Measurements from ENCODE around the gene FREY1. TPM values are rescaled to one million over a fixed set of nuclear protein-coding genes. Genes with fewer than 3 reads are reported as not detected.

Gene FREY1
- total and polyA plus RNA-seq, 5 donors from 2014 or later, result 1.8 TPM; not detected in 4

DNA sequence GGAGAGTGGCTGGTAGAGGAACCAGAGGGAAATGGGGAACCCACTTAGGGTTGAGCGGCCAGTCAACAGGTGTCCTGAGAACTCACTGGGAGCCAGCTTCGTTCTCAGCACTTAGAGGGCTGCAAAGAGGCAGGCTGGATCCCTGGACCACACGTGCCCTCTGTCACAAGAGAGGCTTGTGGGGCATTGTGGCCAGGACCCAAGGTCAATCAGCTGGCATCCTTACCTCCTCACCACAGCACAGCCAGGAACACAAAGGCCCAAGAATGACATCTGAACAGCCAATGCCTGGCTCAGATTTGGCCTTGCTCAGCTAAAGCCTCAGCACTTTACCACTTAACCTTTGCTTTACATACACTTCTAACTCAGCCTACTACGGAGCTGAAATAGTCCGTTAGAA, 14.2 kb downstream of the FREY1 start:
- H3K27me3 ChIP-seq (ENCODE audit: control insufficient read depth, insufficient read depth, low read length), result peaks cover 4% of the 10 kb centered on the region
- no peaks in the 10 kb centered on the region for H3K9me3 ChIP-seq (ENCODE audit: control insufficient read depth in 2 of 2, low read length in 2 of 2)
- H3K4me1 ChIP-seq (ENCODE audit: control insufficient read depth, insufficient read depth, low read length, poor library complexity, severe bottlenecking), result no peaks in the 10 kb centered on the region
- DNase-seq, result no peak
- H3K4me1 Mint-ChIP-seq, result peaks cover 0 to 4% (median 0%) of the 10 kb centered on the region in 4 donors
- no peaks in the 10 kb centered on the region for H3K36me3 ChIP-seq (ENCODE audit: control insufficient read depth, insufficient read depth, low read length)
- ATAC-seq (ENCODE audit: low read depth in 2 of 2), result no peak
- no peak overlapping the region for H3K4me3 Mint-ChIP-seq
- H3K9me3 Mint-ChIP-seq, result peaks cover 0 to 6% (median 0%) of the 10 kb centered on the region in 7 donors
- H3K4me3 ChIP-seq (ENCODE audit: low read depth, low read length), result no peak overlapping the region
- H3K27ac ChIP-seq (ENCODE audit: insufficient read depth, low read length, poor library complexity, severe bottlenecking), result no peak overlapping the region
- peaks cover 6% of the 10 kb centered on the region for H3K36me3 Mint-ChIP-seq
- no peak overlapping the region for H3K27ac Mint-ChIP-seq
- H3K27me3 Mint-ChIP-seq, result peaks cover 46% of the 10 kb centered on the region

DNA sequence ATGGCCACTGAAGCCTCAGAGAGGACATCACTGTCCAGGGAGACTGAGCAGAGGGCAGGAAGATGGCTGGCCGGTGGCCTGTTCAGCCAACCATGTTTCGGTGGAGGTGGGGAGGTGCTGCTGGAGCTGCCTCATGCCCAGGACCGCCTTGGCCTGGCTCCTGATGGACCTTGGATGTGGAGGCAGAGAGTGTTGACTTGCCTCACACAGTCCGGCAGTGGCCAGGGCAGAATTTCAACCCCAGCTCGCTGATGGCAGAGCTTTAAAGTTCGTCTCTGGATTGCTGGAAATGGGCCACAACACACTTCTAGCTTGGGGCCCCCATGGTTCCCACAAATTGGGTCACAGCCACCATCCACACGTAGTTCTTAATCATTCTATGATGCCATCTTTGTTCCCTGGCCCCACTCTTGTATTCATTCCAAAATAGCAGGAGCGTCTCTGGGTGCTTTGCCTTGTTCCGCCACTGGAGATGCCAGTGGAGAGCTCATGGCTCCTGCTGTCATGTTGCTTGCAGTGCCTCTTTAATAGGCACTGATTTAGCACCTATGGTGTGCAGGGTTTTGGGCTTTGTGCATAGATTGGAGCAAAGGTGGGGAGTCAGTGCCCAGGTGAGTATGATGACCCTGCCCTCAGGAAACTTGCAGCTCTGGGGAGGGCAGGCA, 16.1 kb downstream of the FREY1 start:
- H3K27me3 Mint-ChIP-seq, result peaks cover 39% of the 10 kb centered on the region
- H3K4me3 ChIP-seq (ENCODE audit: low read depth, low read length), result no peak overlapping the region

DNA sequence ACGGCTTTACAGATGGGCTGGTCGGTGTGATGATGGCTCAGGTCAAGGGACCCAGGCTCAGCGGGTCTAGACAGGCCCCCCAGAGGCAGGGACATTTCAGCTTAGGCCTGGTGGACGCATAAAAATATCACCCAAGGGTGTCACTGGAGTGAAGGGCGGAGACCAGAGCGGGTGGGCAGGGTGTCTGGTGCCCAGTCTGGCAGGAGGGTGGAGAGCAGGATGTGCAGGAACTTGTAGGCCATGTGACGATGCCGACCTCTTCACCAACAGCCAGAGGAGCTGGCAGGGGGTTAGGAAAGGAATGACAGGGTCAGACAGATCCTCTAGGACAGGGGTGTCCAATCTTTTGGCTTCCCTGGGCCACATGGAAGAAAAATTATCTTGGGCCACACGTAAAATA, 17.1 kb downstream of the FREY1 start:
- Mint-ChIP-seq H3K36me3 (peaks cover 6% of the 10 kb centered on the region), H3K27ac (no peak overlapping the region), H3K27me3 (peaks cover 30% of the 10 kb centered on the region), H3K9me3 (peaks cover 0 to 7% (median 0%) of the 10 kb centered on the region in 7 donors), H3K4me1 (peaks cover 0 to 5% (median 0%) of the 10 kb centered on the region in 4 donors), H3K4me3 (no peak overlapping the region)
- DNase-seq (no peak), ATAC-seq (ENCODE audit: low read depth in 2 of 2) (no peak)
- no peaks in the 10 kb centered on the region for H3K27me3 ChIP-seq (ENCODE audit: control insufficient read depth, insufficient read depth, low read length)
- H3K27ac ChIP-seq (ENCODE audit: insufficient read depth, low read length, poor library complexity, severe bottlenecking), result no peak overlapping the region
- no peaks in the 10 kb centered on the region for H3K9me3 ChIP-seq (ENCODE audit: control insufficient read depth in 2 of 2, low read length in 2 of 2)
- H3K36me3 ChIP-seq (ENCODE audit: control insufficient read depth, insufficient read depth, low read length), result no peaks in the 10 kb centered on the region
- no peak overlapping the region for H3K4me3 ChIP-seq (ENCODE audit: low read depth, low read length)
- peaks cover 9% of the 10 kb centered on the region for H3K4me1 ChIP-seq (ENCODE audit: control insufficient read depth, insufficient read depth, low read length, poor library complexity, severe bottlenecking)

More for the DNA sequence above, 16.1 kb downstream of the FREY1 start:
- no peak overlapping the region for H3K4me3 Mint-ChIP-seq
- peaks cover 1% of the 10 kb centered on the region for H3K4me1 ChIP-seq (ENCODE audit: control insufficient read depth, insufficient read depth, low read length, poor library complexity, severe bottlenecking)
- no peak overlapping the region for H3K27ac Mint-ChIP-seq
- H3K9me3 Mint-ChIP-seq, result peaks cover 0 to 8% (median 0%) of the 10 kb centered on the region in 7 donors
- ATAC-seq (ENCODE audit: low read depth in 2 of 2), result no peak
- H3K36me3 ChIP-seq (ENCODE audit: control insufficient read depth, insufficient read depth, low read length), result no peaks in the 10 kb centered on the region
- no peak overlapping the region for H3K27ac ChIP-seq (ENCODE audit: insufficient read depth, low read length, poor library complexity, severe bottlenecking)
- peaks cover 0 to 3% (median 0%) of the 10 kb centered on the region in 4 donors for H3K4me1 Mint-ChIP-seq
- no peaks in the 10 kb centered on the region for H3K27me3 ChIP-seq (ENCODE audit: control insufficient read depth, insufficient read depth, low read length)
- no peak for DNase-seq
- H3K36me3 Mint-ChIP-seq, result peaks cover 6% of the 10 kb centered on the region
- H3K9me3 ChIP-seq (ENCODE audit: control insufficient read depth in 2 of 2, low read length in 2 of 2), result no peaks in the 10 kb centered on the region

DNA sequence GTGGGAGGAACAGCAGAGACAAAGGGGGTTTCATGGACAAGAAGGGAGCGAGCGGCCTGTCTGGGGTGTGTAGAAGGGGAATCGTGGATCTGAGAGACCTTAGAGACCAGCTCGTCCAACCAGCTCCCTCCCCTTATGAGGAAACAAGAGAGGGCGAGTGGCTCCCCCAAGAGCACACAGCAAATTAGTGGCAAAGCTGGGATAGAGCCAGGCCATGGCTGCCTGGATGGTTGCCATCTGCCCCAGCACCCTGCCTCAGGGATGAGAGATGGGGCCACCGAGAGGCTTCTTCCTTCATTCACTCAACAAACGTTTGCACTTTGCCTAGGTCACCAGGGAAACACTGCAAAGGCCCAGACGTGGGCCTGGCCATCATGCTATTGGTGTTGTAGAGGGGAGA, 17.5 kb downstream of the FREY1 start:
- DNase-seq (no peak), ATAC-seq (ENCODE audit: low read depth in 2 of 2) (no peak)
- H3K36me3 Mint-ChIP-seq, result peaks cover 6% of the 10 kb centered on the region
- Histone ChIP-seq H3K27ac (ENCODE audit: insufficient read depth, low read length, poor library complexity, severe bottlenecking) (no peak overlapping the region), H3K4me3 (ENCODE audit: low read depth, low read length) (no peak overlapping the region), H3K9me3 (ENCODE audit: control insufficient read depth in 2 of 2, low read length in 2 of 2) (no peaks in the 10 kb centered on the region), H3K36me3 (ENCODE audit: control insufficient read depth, insufficient read depth, low read length) (no peaks in the 10 kb centered on the region), H3K4me1 (ENCODE audit: control insufficient read depth, insufficient read depth, low read length, poor library complexity, severe bottlenecking) (peaks cover 10% of the 10 kb centered on the region), H3K27me3 (ENCODE audit: control insufficient read depth, insufficient read depth, low read length) (no peaks in the 10 kb centered on the region)
- peaks cover 0 to 5% (median 0%) of the 10 kb centered on the region in 7 donors for H3K9me3 Mint-ChIP-seq
- no peak overlapping the region for H3K27ac Mint-ChIP-seq
- peaks cover 25% of the 10 kb centered on the region for H3K27me3 Mint-ChIP-seq
- peaks cover 0 to 8% (median 2%) of the 10 kb centered on the region in 4 donors for H3K4me1 Mint-ChIP-seq
- H3K4me3 Mint-ChIP-seq, result no peak overlapping the region

DNA sequence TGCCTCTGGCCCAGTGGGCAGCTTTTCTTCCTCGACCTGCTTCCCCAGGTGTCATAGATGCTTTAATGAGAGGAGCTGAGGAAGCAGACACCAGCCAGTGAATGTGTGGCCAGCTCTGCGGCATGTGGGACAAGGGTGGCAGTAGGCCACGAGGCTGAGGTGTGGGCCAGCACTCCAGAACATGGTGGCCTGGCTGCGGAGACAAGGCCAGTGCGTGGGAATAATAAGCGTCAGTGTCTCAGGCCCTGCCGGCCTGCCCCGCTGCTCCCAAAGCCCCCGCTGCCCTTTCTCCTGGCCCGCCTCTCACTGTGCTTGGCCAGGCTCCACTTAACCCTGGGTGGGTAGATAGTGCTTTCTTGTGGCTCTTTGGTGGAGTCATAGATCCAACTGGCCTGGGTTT, 19.5 kb downstream of the FREY1 start:
- peaks cover 0 to 5% (median 0%) of the 10 kb centered on the region in 7 donors for H3K9me3 Mint-ChIP-seq
- peaks cover 0 to 13% (median 6%) of the 10 kb centered on the region in 4 donors for H3K4me1 Mint-ChIP-seq
- H3K36me3 Mint-ChIP-seq, result peaks cover 6% of the 10 kb centered on the region

DNA sequence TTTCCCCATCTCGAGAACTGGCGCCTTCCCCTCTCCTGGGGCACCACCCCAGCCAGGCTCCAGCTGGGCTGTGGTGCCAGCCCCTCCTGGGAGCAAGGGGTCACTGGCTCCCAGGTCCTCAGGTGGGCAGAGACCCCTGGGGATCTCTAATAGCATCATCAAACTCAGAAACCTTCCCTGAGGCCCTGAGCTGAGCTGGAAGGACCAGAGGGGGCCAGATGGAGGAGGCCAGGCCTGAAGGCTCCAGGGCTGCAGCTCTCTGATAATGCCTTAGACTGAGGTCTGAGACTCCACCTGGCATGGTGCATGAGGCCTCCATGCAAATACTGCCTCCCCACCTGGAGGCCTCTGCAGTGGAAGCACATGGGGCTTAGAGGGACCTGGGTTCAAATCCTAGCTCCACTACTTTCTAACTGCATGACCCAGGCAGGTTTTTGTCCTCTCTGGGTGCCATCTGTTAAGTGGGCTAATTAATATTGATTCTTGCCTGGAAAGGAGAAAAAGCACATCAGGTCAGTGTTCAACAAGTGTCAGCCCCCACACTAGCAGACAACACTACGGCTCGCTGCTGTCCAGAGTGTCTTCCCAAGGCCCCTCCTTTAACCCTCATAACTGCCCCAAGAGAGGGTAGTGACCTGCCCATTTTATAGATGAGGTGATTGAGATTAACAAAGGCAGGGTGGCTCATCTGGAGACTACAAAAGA, 20.1 kb downstream of the FREY1 start:
- Histone ChIP-seq H3K9me3 (ENCODE audit: control insufficient read depth in 2 of 2, low read length in 2 of 2) (no peaks in the 10 kb centered on the region), H3K4me3 (ENCODE audit: low read depth, low read length) (no peak overlapping the region), H3K4me1 (ENCODE audit: control insufficient read depth, insufficient read depth, low read length, poor library complexity, severe bottlenecking) (peaks cover 10% of the 10 kb centered on the region), H3K27me3 (ENCODE audit: control insufficient read depth, insufficient read depth, low read length) (no peaks in the 10 kb centered on the region), H3K27ac (ENCODE audit: insufficient read depth, low read length, poor library complexity, severe bottlenecking) (no peak overlapping the region), H3K36me3 (ENCODE audit: control insufficient read depth, insufficient read depth, low read length) (peaks cover 3% of the 10 kb centered on the region)
- no peak for DNase-seq
- H3K27me3 Mint-ChIP-seq, result peaks cover 12% of the 10 kb centered on the region
- peaks cover 11% of the 10 kb centered on the region for H3K36me3 Mint-ChIP-seq
- ATAC-seq (ENCODE audit: low read depth in 2 of 2), result no peak
- peak overlapping the region in 2 of 4 donors; percentile 13 to 35 for H3K4me3 Mint-ChIP-seq
- no peak overlapping the region for H3K27ac Mint-ChIP-seq
- peaks cover 0 to 13% (median 6%) of the 10 kb centered on the region in 4 donors for H3K4me1 Mint-ChIP-seq
- peaks cover 0 to 5% (median 0%) of the 10 kb centered on the region in 7 donors for H3K9me3 Mint-ChIP-seq

More for the DNA sequence above, 19.5 kb downstream of the FREY1 start:
- peaks cover 17% of the 10 kb centered on the region for H3K27me3 Mint-ChIP-seq
- H3K27ac Mint-ChIP-seq, result no peak overlapping the region
- H3K4me3 Mint-ChIP-seq, result peak overlapping the region in 2 of 4 donors; percentile 45 to 63
- DNase-seq (no peak), ATAC-seq (ENCODE audit: low read depth in 2 of 2) (no peak)
- no peak overlapping the region for H3K27ac ChIP-seq (ENCODE audit: insufficient read depth, low read length, poor library complexity, severe bottlenecking)
- no peaks in the 10 kb centered on the region for H3K27me3 ChIP-seq (ENCODE audit: control insufficient read depth, insufficient read depth, low read length)
- H3K36me3 ChIP-seq (ENCODE audit: control insufficient read depth, insufficient read depth, low read length), result no peaks in the 10 kb centered on the region
- H3K4me3 ChIP-seq (ENCODE audit: low read depth, low read length), result no peak overlapping the region
- no peaks in the 10 kb centered on the region for H3K9me3 ChIP-seq (ENCODE audit: control insufficient read depth in 2 of 2, low read length in 2 of 2)
- H3K4me1 ChIP-seq (ENCODE audit: control insufficient read depth, insufficient read depth, low read length, poor library complexity, severe bottlenecking), result peaks cover 10% of the 10 kb centered on the region

DNA sequence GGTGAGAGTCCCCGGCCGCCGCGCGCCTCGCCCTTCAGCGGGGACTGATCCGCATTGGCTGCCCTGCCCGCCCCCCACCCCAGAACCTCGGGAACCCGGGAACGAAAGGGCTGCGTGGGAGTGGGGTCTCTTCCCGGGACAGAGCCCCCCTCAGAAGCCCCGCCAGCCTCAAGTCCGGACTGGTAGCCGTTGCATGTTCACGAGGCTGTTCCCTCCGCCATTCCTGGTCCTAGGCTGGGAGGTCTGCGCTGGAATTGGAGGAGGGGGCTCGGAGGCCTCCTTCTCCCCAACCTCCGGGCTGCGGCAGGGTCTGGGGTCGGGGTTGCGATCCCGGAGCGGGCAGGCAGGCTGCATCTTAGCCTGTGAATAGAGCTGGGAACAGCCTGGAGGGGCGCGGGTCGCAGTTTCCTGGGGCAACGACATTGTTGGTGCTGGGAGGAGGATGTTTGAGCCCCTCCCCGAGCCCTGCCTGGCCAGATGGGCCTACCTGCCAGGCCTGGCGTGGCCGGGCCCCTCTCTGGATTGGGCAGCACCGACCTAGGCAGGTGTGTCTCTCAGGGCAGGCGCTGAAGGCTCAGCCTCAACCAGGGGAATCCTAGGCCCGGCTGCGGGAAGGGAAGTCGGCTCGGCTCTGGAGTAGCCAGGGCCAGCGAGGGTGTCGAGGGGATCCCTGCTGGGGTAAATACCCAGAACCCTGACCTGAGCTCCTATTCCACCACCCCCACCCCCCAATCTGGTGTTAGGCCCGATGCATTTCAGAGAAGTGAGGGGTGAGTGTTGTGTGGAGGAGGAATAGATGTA, 20.9 kb downstream of the FREY1 start:
- no peak overlapping the region for H3K27ac Mint-ChIP-seq
- H3K9me3 Mint-ChIP-seq, result peaks cover 0 to 5% (median 0%) of the 10 kb centered on the region in 7 donors
- peaks cover 12% of the 10 kb centered on the region for H3K27me3 Mint-ChIP-seq
- Histone ChIP-seq H3K4me3 (ENCODE audit: low read depth, low read length) (no peak overlapping the region), H3K4me1 (ENCODE audit: control insufficient read depth, insufficient read depth, low read length, poor library complexity, severe bottlenecking) (peaks cover 10% of the 10 kb centered on the region), H3K27ac (ENCODE audit: insufficient read depth, low read length, poor library complexity, severe bottlenecking) (no peak overlapping the region), H3K36me3 (ENCODE audit: control insufficient read depth, insufficient read depth, low read length) (peaks cover 12% of the 10 kb centered on the region), H3K9me3 (ENCODE audit: control insufficient read depth in 2 of 2, low read length in 2 of 2) (no peaks in the 10 kb centered on the region), H3K27me3 (ENCODE audit: control insufficient read depth, insufficient read depth, low read length) (no peaks in the 10 kb centered on the region)
- ATAC-seq (ENCODE audit: low read depth in 2 of 2), result no peak
- DNase-seq, result no peak
- H3K4me1 Mint-ChIP-seq, result peaks cover 0 to 13% (median 6%) of the 10 kb centered on the region in 4 donors
- peaks cover 9% of the 10 kb centered on the region for H3K36me3 Mint-ChIP-seq
- H3K4me3 Mint-ChIP-seq, result peak overlapping the region in 1 of 4 donors; percentile 24
